ENCODE data around the gene PAPLN. TPM values are rescaled to one million over a fixed set of nuclear protein-coding genes. Genes with fewer than 3 reads are reported as not detected.

PAPLN gene
- total and polyA plus RNA-seq, 4 donors: 0.68 to 2.8 (median 1.3) TPM

GRCh38 chr14:73198253-73198652 is 39.1 kb upstream of the PAPLN start:
- Histone ChIP-seq H3K9me3 (ENCODE audit: control insufficient read depth in 4 of 4, low read length in 3 of 4) (no peaks in the 10 kb centered on the region), H3K4me3 (ENCODE audit: low read depth in 1 of 3, low read length in 3 of 3) (no peak overlapping the region), H3K9ac (ENCODE audit: low read depth in 1 of 2, low read length in 2 of 2) (no peak overlapping the region), H3K36me3 (ENCODE audit: control insufficient read depth in 4 of 4, insufficient read depth in 3 of 4, low read depth in 1 of 4, low read length in 3 of 4) (peaks cover 3 to 35% (median 30%) of the 10 kb centered on the region in 4 donors), H3K27me3 (ENCODE audit: control insufficient read depth in 4 of 4, insufficient read depth in 4 of 4, low read length in 3 of 4) (no peaks in the 10 kb centered on the region), H3K27ac (ENCODE audit: low read depth in 1 of 2, low read length in 2 of 2) (no peak overlapping the region), H3K4me1 (ENCODE audit: control insufficient read depth in 4 of 4, insufficient read depth in 4 of 4, low read length in 3 of 4) (no peaks in the 10 kb centered on the region)
- TF ChIP-seq REST (IDR thresholded peaks at IDR 0.05) (no peak), ZBTB33 (IDR thresholded peaks at IDR 0.05) (no peak), MAX (IDR thresholded peaks at IDR 0.05) (no peak), FOXA1 (IDR thresholded peaks at IDR 0.05) (no peak), EGR1 (IDR thresholded peaks at IDR 0.05; ENCODE audit: low read depth in 2 of 2) (no peak), ATF3 (IDR thresholded peaks at IDR 0.05) (no peak), CTCF (IDR thresholded peaks at IDR 0.05; ENCODE audit: low read depth, low read length, missing input control) (no peak), HNF4G (IDR thresholded peaks at IDR 0.05) (no peak), NR2F2 (IDR thresholded peaks at IDR 0.05) (no peak), YY1 (IDR thresholded peaks at IDR 0.05) (no peak)
- DNase-seq (ENCODE audit: low spot score): no peak
- 88% methylated on average over 2 of the region's 2 CpGs for WGBS

GRCh38 chr14:73203527-73203926 is 33.8 kb upstream of the PAPLN start:
- H3K4me3 ChIP-seq (ENCODE audit: low read depth in 1 of 3, low read length in 3 of 3): no peak overlapping the region
- no peak overlapping the region for H3K9ac ChIP-seq (ENCODE audit: low read depth in 1 of 2, low read length in 2 of 2)
- WGBS: 92% methylated on average over 2 of the region's 2 CpGs
- TF ChIP-seq YY1 (IDR thresholded peaks at IDR 0.05) (no peak), ATF3 (IDR thresholded peaks at IDR 0.05) (no peak), TAF1 (conservative IDR thresholded peaks at IDR 0.05) (no peak), RXRA (IDR thresholded peaks at IDR 0.05) (no peak), ZBTB33 (IDR thresholded peaks at IDR 0.05) (no peak), FOXA1 (IDR thresholded peaks at IDR 0.05) (no peak), FOXA2 (IDR thresholded peaks at IDR 0.05) (no peak)
- H3K9me3 ChIP-seq (ENCODE audit: control insufficient read depth in 4 of 4, low read length in 3 of 4): no peaks in the 10 kb centered on the region
- H3K36me3 ChIP-seq (ENCODE audit: control insufficient read depth in 4 of 4, insufficient read depth in 3 of 4, low read depth in 1 of 4, low read length in 3 of 4): peaks cover 5 to 38% (median 32%) of the 10 kb centered on the region in 4 donors
- H3K27ac ChIP-seq (ENCODE audit: low read depth in 1 of 2, low read length in 2 of 2): no peak overlapping the region
- no peaks in the 10 kb centered on the region for H3K27me3 ChIP-seq (ENCODE audit: control insufficient read depth in 4 of 4, insufficient read depth in 4 of 4, low read length in 3 of 4)
- no peak for DNase-seq (ENCODE audit: low spot score)
- no peaks in the 10 kb centered on the region for H3K4me1 ChIP-seq (ENCODE audit: control insufficient read depth in 4 of 4, insufficient read depth in 4 of 4, low read length in 3 of 4)

Data from liver (tissue), 9 donors.